T-helper 2 cell treated with Interferon-gamma antibody and Interleukin-4, amounts not matched to agents 100 ng/mL and 5 ng/mL, for 36 hours (primary cell): Measurements from ENCODE around the gene ARFIP1. TPM values are rescaled to one million over a fixed set of nuclear protein-coding genes. Genes with fewer than 3 reads are reported as not detected.

Experiments used
- intact Hi-C: fragments of 100-400 bp; cut with micrococcal nuclease; formaldehyde crosslinking; loops from one replicate; pipeline ENCODE4 v1.15.1; 2023
- total RNA-seq: library from RNA; stranded (reverse); gene quantifications from 2 replicates; pipeline ENCODE4 v1.2.3, GENCODE V29; 2022

Gene ARFIP1
- total RNA-seq, 1 donor from 2014 or later, result 17.1 TPM

- intact Hi-C loops, result no loop called here
These were observed 5.0 kb downstream of the ARFIP1 start for GRCh38 chr4:152784490-152785350.

DNA sequence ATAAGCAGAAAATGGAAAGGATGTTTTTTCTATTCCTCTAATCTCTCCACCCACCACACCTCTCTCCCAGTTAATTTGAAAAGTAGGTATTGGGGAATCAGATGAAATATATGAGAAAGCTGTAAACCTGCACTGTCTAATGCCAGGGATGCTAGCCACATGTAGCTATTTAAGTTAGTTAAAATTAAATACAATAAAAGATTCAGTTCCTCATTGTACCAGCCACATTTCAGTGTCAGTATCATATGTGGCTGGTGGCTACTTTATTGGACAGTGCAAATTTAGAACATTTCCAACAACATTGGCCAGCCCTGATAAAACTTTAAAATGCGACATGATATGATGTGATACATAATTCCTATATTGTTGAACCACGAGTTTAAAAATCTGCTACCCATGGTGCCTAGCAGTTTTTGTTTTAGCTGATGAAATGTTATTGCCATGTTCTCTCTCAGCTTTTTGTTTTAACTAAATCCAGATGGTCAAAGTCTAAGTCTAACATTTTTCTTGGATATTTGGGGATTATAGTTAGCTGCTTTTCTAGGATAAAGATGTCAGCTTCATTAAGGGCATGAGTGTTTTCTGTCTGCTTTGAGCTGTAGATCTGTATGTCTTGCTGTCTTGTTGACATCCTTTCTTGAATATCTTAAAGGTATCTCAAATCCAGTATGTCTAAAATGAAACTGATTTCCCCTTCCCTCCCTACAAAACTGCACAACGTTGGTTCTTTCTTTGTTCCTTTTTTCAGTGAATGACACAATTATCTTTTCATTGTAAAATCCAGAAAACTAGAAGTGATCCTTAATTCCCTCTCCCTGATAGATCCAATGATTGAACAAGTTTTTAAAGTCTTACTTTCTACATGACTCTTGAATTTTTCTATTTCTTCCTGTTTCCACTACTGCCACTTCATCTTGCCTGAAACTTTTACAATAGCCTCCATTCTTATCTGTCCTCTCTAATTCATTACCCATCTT is 6.2 kb downstream of the ARFIP1 start:
- intact Hi-C loops, result no loop called here

DNA sequence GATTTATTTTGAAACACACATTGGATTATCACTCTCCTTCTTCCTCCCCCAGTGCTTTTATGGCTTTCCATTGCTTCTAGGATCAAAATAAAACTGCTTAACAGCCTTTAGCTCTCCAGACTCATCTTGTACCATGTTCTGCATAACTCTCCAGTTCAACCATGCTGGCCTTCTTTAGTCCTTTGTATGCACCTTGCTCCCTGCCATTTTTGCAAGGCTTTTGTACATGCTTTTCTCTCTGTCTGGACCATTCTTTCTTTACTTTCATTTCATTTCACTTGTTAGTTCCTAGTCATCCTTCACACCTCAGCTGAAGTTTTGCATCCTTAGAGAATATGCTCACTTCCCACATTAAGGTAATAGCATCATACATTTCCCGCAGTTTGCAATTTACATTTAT is 6.9 kb downstream of the ARFIP1 start:
- intact Hi-C loops, result no loop called here

GRCh38 chr4:152795891-152796290 is 16.1 kb downstream of the ARFIP1 start:
- intact Hi-C loops, result no loop called here

GRCh38 chr4:152803541-152803940 is 23.8 kb downstream of the ARFIP1 start:
- intact Hi-C loops, result no loop called here

DNA sequence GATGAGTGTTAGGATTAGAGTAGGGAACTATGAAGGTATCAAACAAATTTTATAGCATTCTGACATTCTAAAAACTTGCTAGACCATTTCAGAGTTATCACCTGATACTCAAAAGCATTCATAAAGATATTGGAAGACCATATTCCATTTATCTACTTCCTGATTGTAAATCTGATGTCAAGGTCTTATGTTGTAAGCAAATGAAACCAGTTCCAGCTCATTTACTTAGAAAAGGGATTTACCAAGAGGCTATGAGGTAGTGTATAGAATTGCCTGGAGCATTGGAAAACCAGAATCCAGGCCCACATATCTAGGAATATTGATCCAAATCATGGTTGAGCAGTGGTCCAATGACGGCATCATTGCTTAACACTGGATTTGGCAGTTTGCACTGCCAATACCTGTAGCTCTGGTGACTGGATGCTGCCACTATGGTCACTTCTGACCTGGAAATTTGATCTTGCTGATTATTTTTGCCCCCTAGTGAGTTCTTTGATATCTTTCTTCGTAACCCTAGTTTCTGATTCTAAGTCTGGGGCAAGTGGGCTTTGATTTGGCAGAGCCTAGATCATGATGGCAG is 25.4 kb downstream of the ARFIP1 start:
- intact Hi-C loops, result no loop called here

DNA sequence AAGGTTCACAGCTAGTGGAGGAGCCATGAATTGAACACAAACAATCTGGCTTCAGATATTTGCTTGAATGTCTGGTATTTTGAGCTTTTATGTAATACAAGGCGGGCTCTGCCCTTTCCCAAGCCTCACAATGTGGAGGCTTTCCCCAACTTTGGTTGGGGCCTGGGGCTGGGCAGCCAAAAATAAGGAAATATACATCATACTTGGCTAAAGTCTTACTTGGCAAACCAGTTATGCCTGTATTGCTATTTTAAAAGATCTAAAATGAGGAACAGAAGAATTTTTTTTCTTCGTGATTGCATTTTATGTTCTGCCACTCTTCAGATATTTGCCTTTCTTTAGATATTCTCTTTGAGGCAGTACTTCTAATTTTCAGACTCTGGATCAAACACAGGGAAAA is 26.1 kb downstream of the ARFIP1 start:
- intact Hi-C loops, result loop anchor here (2.0 kb wide), 1 partner anchor 27 kb away; the partner anchor contains the start of genes ARFIP1 and TIGD4

DNA sequence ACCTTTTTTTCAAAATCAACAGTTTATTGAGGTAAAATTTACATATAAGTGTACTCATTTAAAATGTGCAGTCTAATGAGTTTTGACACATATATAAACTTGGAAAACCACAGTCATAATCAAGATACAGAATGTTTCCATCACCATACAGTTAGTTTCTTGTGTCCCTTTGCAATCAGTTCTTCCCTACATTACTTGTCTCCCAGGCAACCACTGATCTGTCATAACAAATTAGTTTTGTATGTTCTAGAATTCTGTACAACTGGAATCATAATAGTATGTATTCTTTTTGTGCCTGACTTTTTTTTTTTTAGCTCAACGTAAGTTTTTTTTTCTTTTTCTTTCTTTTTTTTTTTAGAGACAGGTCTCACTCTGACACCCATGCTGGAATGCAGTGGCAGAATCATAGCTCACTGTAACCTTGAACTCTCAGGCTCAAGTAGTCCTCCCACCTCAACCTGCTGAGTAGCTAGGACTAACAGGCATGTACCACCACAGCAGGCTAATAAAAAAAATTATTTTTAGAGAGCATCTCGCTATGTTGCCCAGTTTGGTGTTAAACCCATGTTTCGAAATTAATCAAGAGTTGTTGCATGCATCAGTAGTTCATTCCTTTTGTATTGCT is 26.9 kb downstream of the ARFIP1 start:
- intact Hi-C loops, result loop anchor here (2.0 kb wide), 1 partner anchor 28 kb away; the partner anchor contains the start of genes ARFIP1 and TIGD4

DNA sequence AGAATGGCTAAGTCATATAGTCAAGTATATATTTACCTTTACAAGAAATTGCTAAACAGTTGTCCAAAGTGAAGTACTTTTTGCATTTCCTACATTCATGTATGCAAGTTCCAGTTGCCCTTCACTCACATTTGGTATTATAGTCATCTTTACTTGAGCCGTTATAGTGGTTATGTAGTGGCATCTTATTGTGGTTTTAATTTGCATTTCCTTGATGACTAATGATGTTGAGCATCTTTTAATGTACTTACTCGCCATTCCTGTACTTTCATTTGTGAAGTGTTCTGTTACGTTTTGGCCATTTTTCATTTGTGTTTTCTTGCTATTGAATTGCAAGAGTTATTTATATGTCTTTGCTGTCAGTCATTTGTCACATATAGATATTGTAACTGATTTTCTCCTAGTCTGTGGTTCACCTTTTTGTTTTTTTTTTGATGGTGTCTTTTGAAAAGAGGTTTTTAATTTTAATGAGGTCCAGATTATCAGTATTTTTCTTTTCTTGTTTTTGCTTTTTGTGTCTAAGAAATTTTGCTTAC is 27.6 kb downstream of the ARFIP1 start:
- intact Hi-C loops, result loop anchor here (2.0 kb wide), 1 partner anchor 29 kb away; the partner anchor contains the start of genes ARFIP1 and TIGD4

DNA sequence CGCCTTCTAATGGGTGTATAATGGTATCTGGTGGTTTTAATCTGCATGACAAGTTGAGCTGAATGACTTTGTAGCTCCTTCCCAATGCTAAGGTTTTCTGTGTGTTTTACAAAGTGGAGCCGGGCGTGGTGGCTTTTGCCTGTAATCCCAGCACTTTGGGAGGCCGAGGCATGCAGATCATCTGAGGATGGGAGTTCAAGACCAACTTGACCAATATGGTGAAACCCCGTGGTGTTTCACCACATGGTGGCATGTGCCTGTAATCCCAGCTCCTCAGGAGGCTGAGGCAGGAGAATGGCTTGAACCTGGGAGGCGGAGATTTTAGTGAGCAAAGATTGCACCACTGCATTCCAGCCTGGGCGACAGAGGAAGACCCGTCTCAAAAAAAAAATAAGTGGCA is 28.9 kb downstream of the ARFIP1 start:
- intact Hi-C loops, result no loop called here

- intact Hi-C loops, result no loop called here
These were observed 31.0 kb downstream of the ARFIP1 start for GRCh38 chr4:152810715-152811287.

GRCh38 chr4:152815078-152815477 is 35.3 kb downstream of the ARFIP1 start:
- intact Hi-C loops, result no loop called here

DNA sequence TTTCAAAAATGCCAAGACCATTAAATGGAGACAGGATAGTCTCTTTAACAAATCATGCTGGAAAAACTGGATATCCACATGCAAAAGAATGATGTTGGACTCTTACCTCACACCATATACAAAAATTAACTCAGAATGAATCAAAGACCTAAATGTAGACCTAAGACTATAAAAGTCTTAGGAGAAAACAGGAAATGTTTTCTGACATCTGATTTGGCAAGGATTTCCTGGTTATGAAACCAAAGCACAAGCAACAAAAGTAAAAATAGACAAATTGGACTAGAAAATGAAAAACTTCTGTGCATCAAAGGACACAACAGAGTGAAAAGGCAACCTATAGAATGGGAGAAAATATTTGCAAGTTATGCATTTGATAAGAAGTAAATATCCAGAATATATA is 37.6 kb downstream of the ARFIP1 start:
- intact Hi-C loops, result no loop called here

- intact Hi-C loops, result no loop called here
These were observed 39.4 kb downstream of the ARFIP1 start for GRCh38 chr4:152819026-152819645.

GRCh38 chr4:152820073-152820472 is 40.3 kb downstream of the ARFIP1 start:
- intact Hi-C loops, result no loop called here

GRCh38 chr4:152822323-152822722 is 42.6 kb downstream of the ARFIP1 start:
- intact Hi-C loops, result no loop called here

- intact Hi-C loops, result no loop called here
These were observed 44.8 kb downstream of the ARFIP1 start for GRCh38 chr4:152824561-152824960.

DNA sequence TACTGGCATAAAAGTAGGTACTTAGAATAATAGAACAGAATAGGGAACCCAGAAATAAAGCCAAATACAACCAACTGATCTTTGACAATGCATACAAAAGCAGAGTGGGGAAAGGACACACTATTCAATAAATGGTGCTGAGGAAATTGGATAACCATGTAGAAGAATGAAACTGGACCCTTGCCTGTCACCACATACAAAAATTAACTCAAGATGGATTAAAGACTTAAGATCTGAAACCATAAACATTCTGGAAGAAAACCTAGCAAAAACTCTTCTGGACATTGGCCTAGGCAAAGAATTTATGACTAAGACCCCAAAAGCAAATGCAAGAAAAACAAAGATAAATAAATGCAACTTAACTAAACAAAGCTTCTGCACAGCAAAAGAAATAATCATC is 45.6 kb downstream of the ARFIP1 start:
- intact Hi-C loops, result no loop called here

DNA sequence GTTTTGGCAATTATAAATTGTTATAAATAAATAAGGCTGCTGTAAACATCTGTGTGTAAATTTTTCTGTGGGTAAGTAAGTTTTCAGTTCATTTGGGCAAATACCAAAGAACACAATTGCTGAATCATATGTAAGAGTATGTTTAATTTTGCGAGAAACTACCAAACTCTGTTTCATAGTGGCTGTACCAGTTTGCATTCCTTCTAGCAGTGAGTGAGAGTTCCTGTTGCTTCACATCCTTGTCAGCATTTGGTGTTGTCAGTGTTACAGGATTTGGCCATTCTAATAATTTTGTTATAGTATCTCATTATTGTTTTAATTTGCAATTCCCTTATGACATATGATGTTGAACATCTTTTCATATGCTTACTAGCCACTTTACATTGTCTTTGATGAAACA is 48.4 kb downstream of the ARFIP1 start:
- intact Hi-C loops, result no loop called here

- intact Hi-C loops, result no loop called here
These were observed 51.7 kb downstream of the ARFIP1 start for GRCh38 chr4:152831416-152831815.
